MM.1S (cell line): ENCODE results near the gene GALNT10.

Experiments used
- DNase-seq: peaks from one replicate; pipeline ENCODE4 v3.0.0-alpha.2; 2015
- H2AFZ ChIP-seq: fragments of 300-600 bp; sonication (generic); 2 replicates; pipeline ENCODE4 v1.6.0; 2016; ENCODE audit warnings: antibody characterized with exemption, low read length
- H3F3A ChIP-seq: fragments of 300-600 bp; sonication (generic); 2 replicates; pipeline ENCODE4 v1.6.1; 2016; ENCODE audit warnings: mild to moderate bottlenecking, antibody characterized with exemption, low read length, moderate library complexity, mixed read lengths; ENCODE audit not compliant: insufficient read depth
- H3K27ac ChIP-seq: fragments of 300-600 bp; sonication (generic); 2 replicates; pipeline ENCODE4 v1.5.1; 2016; ENCODE audit warnings: mild to moderate bottlenecking, low read length
- H3K27me3 ChIP-seq: fragments of 300-600 bp; sonication (generic); replicated peaks from 2 replicates; pipeline ENCODE4 v1.6.0; 2016; ENCODE audit warnings: low read length; ENCODE audit not compliant: insufficient read depth
- H3K36me3 ChIP-seq: fragments of 300-600 bp; sonication (generic); replicated peaks from 2 replicates; pipeline ENCODE4 v1.6.1; 2016; ENCODE audit warnings: mild to moderate bottlenecking, low read length, mixed read lengths; ENCODE audit not compliant: insufficient read depth
- H3K4me1 ChIP-seq: fragments of 300-600 bp; sonication (generic); 2 replicates; pipeline ENCODE4 v1.6.1; 2016; ENCODE audit warnings: low read length, mixed read lengths
- H3K4me2 ChIP-seq: fragments of 300-600 bp; sonication (generic); 2 replicates; pipeline ENCODE4 v1.6.0; 2016; ENCODE audit warnings: low read depth, low read length
- H3K4me3 ChIP-seq: fragments of 300-600 bp; sonication (generic); 2 replicates; pipeline ENCODE4 v1.5.1; 2016; ENCODE audit warnings: low read length, mixed read lengths
- H3K79me2 ChIP-seq: fragments of 300-600 bp; sonication (generic); 2 replicates; pipeline ENCODE4 v1.6.1; 2016; ENCODE audit warnings: mixed run types, low read length, mixed read lengths
- H3K9ac ChIP-seq: fragments of 300-600 bp; sonication (generic); 2 replicates; pipeline ENCODE4 v1.6.1; 2016; ENCODE audit warnings: low read length, mixed read lengths
- H3K9me2 ChIP-seq: fragments of 300-600 bp; sonication (generic); replicated peaks from 2 replicates; pipeline ENCODE4 v1.6.1; 2016; ENCODE audit warnings: mild to moderate bottlenecking, low read length, mixed read lengths; ENCODE audit not compliant: insufficient read depth
- H3K9me3 ChIP-seq: fragments of 300-600 bp; sonication (generic); replicated peaks from 2 replicates; pipeline ENCODE4 v1.6.1; 2016; ENCODE audit warnings: mild to moderate bottlenecking, low read length, mixed read lengths; ENCODE audit not compliant: insufficient read depth
- H4K20me1 ChIP-seq: fragments of 300-600 bp; sonication (generic); 2 replicates; pipeline ENCODE4 v1.6.1; 2016; ENCODE audit warnings: mild to moderate bottlenecking, low read length, moderate library complexity, mixed read lengths; ENCODE audit not compliant: insufficient read depth
- EZH2 ChIP-seq: fragments of 300-600 bp; sonication (generic); optimal IDR thresholded peaks from 2 replicates; pipeline ENCODE3; 2017; ENCODE audit warnings: low read depth, mild to moderate bottlenecking, antibody characterized with exemption, low read length, mixed read lengths
- EZH2phosphoT487 ChIP-seq: fragments of 300-600 bp; sonication (generic); IDR thresholded peaks from 2 replicates; pipeline ENCODE4 v1.6.1; 2018; ENCODE audit warnings: antibody characterized with exemption, low read length
- TF ChIP-seq, protein P1 (sequence below): fragments of 300-600 bp; sonication (generic); IDR thresholded peaks from 2 replicates; pipeline ENCODE4 v1.5.1; 2016; ENCODE audit warnings: antibody characterized with exemption, low read length, mixed read lengths

Gene GALNT10

DNA sequence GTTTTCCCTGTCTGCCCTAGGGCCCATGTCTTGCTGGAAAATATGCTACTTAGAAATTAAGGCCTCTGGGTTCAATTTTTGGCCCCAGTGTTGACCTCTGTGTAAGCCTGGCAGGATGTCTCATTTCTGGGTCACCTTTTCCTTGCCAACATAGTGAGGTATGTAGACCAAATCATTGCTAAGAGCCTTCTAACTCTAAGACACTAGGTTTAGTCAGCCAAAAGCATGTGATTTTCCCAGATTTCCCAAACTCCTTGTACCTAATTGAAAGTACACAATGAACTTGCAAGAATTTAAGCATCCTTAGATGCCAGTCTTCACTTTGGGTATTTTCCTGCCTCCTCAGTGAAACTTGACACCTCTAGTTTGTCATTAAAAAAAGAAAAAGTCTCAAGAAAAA, 77.0 kb downstream of the GALNT10 start:
- Histone ChIP-seq H4K20me1 (no peaks in the 10 kb centered on the region), H3K9me3 (no peaks in the 10 kb centered on the region), H3K27ac (no peak overlapping the region), H3K4me2 (no peak overlapping the region), H3K79me2 (no peaks in the 10 kb centered on the region), H3K36me3 (no peaks in the 10 kb centered on the region), H2AFZ (no peak overlapping the region), H3F3A (peaks cover 7% of the 10 kb centered on the region), H3K9ac (no peak overlapping the region), H3K4me3 (no peak overlapping the region), H3K9me2 (no peaks in the 10 kb centered on the region), H3K4me1 (peaks cover 12% of the 10 kb centered on the region), H3K27me3 (no peaks in the 10 kb centered on the region)
- TF ChIP-seq EZH2 = no peak
- no peak for TF ChIP-seq EZH2phosphoT487
- TF ChIP-seq, protein P1, sequence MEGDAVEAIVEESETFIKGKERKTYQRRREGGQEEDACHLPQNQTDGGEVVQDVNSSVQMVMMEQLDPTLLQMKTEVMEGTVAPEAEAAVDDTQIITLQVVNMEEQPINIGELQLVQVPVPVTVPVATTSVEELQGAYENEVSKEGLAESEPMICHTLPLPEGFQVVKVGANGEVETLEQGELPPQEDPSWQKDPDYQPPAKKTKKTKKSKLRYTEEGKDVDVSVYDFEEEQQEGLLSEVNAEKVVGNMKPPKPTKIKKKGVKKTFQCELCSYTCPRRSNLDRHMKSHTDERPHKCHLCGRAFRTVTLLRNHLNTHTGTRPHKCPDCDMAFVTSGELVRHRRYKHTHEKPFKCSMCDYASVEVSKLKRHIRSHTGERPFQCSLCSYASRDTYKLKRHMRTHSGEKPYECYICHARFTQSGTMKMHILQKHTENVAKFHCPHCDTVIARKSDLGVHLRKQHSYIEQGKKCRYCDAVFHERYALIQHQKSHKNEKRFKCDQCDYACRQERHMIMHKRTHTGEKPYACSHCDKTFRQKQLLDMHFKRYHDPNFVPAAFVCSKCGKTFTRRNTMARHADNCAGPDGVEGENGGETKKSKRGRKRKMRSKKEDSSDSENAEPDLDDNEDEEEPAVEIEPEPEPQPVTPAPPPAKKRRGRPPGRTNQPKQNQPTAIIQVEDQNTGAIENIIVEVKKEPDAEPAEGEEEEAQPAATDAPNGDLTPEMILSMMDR = no peak
- no peak for DNase-seq

DNA sequence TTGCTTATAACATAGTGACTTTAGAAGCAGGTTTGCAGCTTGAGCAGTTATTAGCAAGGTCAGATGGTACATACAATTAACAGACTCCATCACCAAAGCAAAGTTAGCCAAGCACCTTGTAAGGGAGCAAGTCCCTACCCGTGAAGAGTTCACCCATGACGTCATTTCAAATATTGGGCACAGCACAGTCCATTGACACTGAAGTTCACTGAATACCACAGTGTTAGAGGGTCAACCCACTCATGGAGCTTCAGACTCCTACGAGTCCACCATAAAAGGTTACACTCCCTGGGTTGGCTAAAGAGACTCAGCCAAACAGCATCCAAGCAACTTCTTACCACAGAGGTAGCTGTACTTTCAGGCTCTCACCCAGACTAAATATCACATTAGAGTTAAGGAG, 77.5 kb downstream of the GALNT10 start:
- peaks cover 16% of the 10 kb centered on the region for H3K4me1 ChIP-seq
- H3K4me2 ChIP-seq = no peak overlapping the region
- TF ChIP-seq EZH2 = no peak
- no peak for TF ChIP-seq EZH2phosphoT487
- TF ChIP-seq, protein P1 = no peak
- no peaks in the 10 kb centered on the region for H3K9me3 ChIP-seq
- no peaks in the 10 kb centered on the region for H3K79me2 ChIP-seq
- no peak for DNase-seq
- H4K20me1 ChIP-seq = no peaks in the 10 kb centered on the region
- no peak overlapping the region for H3K27ac ChIP-seq
- H3F3A ChIP-seq = peaks cover 12% of the 10 kb centered on the region
- no peak overlapping the region for H3K9ac ChIP-seq
- no peaks in the 10 kb centered on the region for H3K9me2 ChIP-seq
- no peaks in the 10 kb centered on the region for H3K27me3 ChIP-seq
- H3K36me3 ChIP-seq = no peaks in the 10 kb centered on the region
- H2AFZ ChIP-seq = no peak overlapping the region
- H3K4me3 ChIP-seq = no peak overlapping the region

DNA sequence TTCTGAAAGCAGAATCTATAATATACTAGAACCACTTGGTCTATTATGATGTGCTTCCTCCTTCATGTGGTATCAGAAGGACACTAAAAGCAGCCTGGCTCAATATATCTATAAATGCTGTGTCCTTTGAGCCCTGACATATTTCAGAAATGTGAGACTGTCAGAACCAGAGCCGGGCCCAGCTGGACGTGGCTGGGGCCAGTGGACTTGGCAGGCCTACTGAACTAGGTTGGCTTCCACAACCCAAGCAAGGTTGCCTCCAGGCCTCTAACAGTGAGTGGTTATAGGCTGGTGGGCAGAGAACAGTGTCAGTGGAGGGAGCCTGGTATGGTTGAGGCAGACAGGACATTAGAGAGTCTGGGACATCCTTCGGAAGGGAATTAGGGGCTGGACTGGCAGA, 78.9 kb downstream of the GALNT10 start:
- Histone ChIP-seq H3F3A (peaks cover 25% of the 10 kb centered on the region), H3K4me3 (no peak overlapping the region), H3K4me2 (no peak overlapping the region), H3K27ac (no peak overlapping the region), H3K27me3 (no peaks in the 10 kb centered on the region), H3K9ac (no peak overlapping the region), H3K36me3 (no peaks in the 10 kb centered on the region), H3K9me3 (no peaks in the 10 kb centered on the region), H3K4me1 (peaks cover 29% of the 10 kb centered on the region), H3K9me2 (no peaks in the 10 kb centered on the region), H4K20me1 (no peaks in the 10 kb centered on the region), H3K79me2 (no peaks in the 10 kb centered on the region), H2AFZ (no peak overlapping the region)
- DNase-seq = no peak
- TF ChIP-seq, protein P1 = no peak
- no peak for TF ChIP-seq EZH2
- TF ChIP-seq EZH2phosphoT487 = no peak
